Kidney epithelial cell (primary cell): ENCODE results near the gene PPIF. TPM values are rescaled to one million over a fixed set of nuclear protein-coding genes. Genes with fewer than 3 reads are reported as not detected.

ENCODE experiments used
- DNase-seq: peaks from one replicate; pipeline ENCODE4 v3.0.0-alpha.2; 2010; ENCODE audit warnings: low read depth
- H3K27me3 ChIP-seq: 2 replicates; pipeline ENCODE4 v1.6.0; 2011; ENCODE audit warnings: low read length; ENCODE audit not compliant: control insufficient read depth, insufficient read depth
- H3K36me3 ChIP-seq: 2 replicates; pipeline ENCODE4 v1.5.1; 2011; ENCODE audit warnings: low read length; ENCODE audit not compliant: control insufficient read depth, insufficient read depth
- H3K4me3 ChIP-seq: 2 replicates; pipeline ENCODE4 v1.5.1; 2011; ENCODE audit warnings: low read depth, mild to moderate bottlenecking, control low read depth, low read length
- CTCF ChIP-seq: IDR thresholded peaks from 2 replicates; pipeline ENCODE4 v1.5.1; 2011; ENCODE audit warnings: mild to moderate bottlenecking, moderate library complexity, low read length, control low read depth, inconsistent platforms; ENCODE audit not compliant: insufficient read depth, poor library complexity, severe bottlenecking
- total RNA-seq: library from RNA; depleted of rRNA; stranded (reverse); fragments of >200 nt; gene quantifications from 2 replicates; pipeline ENCODE4 v1.2.3, GENCODE V29; 2015

The PPIF gene
- total RNA-seq, 1 donor from 2014 or later: 71.7 TPM

- no peak for TF ChIP-seq CTCF
- Histone ChIP-seq H3K27me3 (no peaks in the 10 kb centered on the region), H3K4me3 (no peak overlapping the region), H3K36me3 (no peaks in the 10 kb centered on the region)
- DNase-seq: no peak
Observed at GRCh38 chr10:79326361-79327089, 20.7 kb upstream of the PPIF start.

- Histone ChIP-seq H3K36me3 (no peaks in the 10 kb centered on the region), H3K4me3 (no peak overlapping the region), H3K27me3 (no peaks in the 10 kb centered on the region)
- no peak for DNase-seq
- TF ChIP-seq CTCF: no peak
Observed at GRCh38 chr10:79327090-79327457, 20.2 kb upstream of the PPIF start.

GRCh38 chr10:79328147-79328701, 19.0 kb upstream of the PPIF start:
- DNase-seq: no peak
- no peaks in the 10 kb centered on the region for H3K36me3 ChIP-seq
- no peak for TF ChIP-seq CTCF
- no peaks in the 10 kb centered on the region for H3K27me3 ChIP-seq
- H3K4me3 ChIP-seq: no peak overlapping the region

GRCh38 chr10:79328737-79329504, 18.3 kb upstream of the PPIF start:
- H3K27me3 ChIP-seq: no peaks in the 10 kb centered on the region
- no peak overlapping the region for H3K4me3 ChIP-seq
- DNase-seq: no peak
- no peaks in the 10 kb centered on the region for H3K36me3 ChIP-seq
- TF ChIP-seq CTCF: no peak

GRCh38 chr10:79329529-79329928, 17.7 kb upstream of the PPIF start:
- Histone ChIP-seq H3K4me3 (no peak overlapping the region), H3K36me3 (no peaks in the 10 kb centered on the region), H3K27me3 (no peaks in the 10 kb centered on the region)
- TF ChIP-seq CTCF: no peak
- DNase-seq: no peak

GRCh38 chr10:79331226-79331625, 16.0 kb upstream of the PPIF start:
- no peak for TF ChIP-seq CTCF
- H3K27me3 ChIP-seq: no peaks in the 10 kb centered on the region
- H3K4me3 ChIP-seq: no peak overlapping the region
- DNase-seq: no peak
- no peaks in the 10 kb centered on the region for H3K36me3 ChIP-seq
